ENCODE data around the gene TRPC5OS.

The TRPC5OS gene

GRCh38 chrX:111875881-111876280, at the start of gene TRPC5OS:
TSS of gene TRPC5OS (plus strand) at chrX:111876181. CDS start at chrX:111901850, 25,669 bp downstream.
- no peak for DNase-seq (ENCODE audit: low read depth in 2 of 2)

- DNase-seq (ENCODE audit: low read depth in 2 of 2) = no peak
Measured at GRCh38 chrX:111829345-111829744, 46.6 kb upstream of the TRPC5OS start.

GRCh38 chrX:111830571-111830970, 45.4 kb upstream of the TRPC5OS start:
- no peak for DNase-seq (ENCODE audit: low read depth in 2 of 2)

GRCh38 chrX:111831343-111831742, 44.6 kb upstream of the TRPC5OS start:
- DNase-seq (ENCODE audit: low read depth in 2 of 2) = no peak

- DNase-seq (ENCODE audit: low read depth in 2 of 2) = no peak
Measured at GRCh38 chrX:111837197-111837596, 38.8 kb upstream of the TRPC5OS start.

- DNase-seq (ENCODE audit: low read depth in 2 of 2) = no peak
Measured at GRCh38 chrX:111847491-111848133, 28.4 kb upstream of the TRPC5OS start.

- no peak for DNase-seq (ENCODE audit: low read depth in 2 of 2)
Measured at GRCh38 chrX:111848541-111848940, 27.4 kb upstream of the TRPC5OS start.

- DNase-seq (ENCODE audit: low read depth in 2 of 2) = no peak
Measured at GRCh38 chrX:111850975-111851374, 25.0 kb upstream of the TRPC5OS start.

- no peak for DNase-seq (ENCODE audit: low read depth in 2 of 2)
Measured at GRCh38 chrX:111854556-111855490, 21.2 kb upstream of the TRPC5OS start.

GRCh38 chrX:111857534-111858060, 18.4 kb upstream of the TRPC5OS start:
- no peak for DNase-seq (ENCODE audit: low read depth in 2 of 2)

GRCh38 chrX:111861605-111862004, 14.4 kb upstream of the TRPC5OS start:
- no peak for DNase-seq (ENCODE audit: low read depth in 2 of 2)

GRCh38 chrX:111867236-111867635, 8.7 kb upstream of the TRPC5OS start:
- no peak for DNase-seq (ENCODE audit: low read depth in 2 of 2)

- no peak for DNase-seq (ENCODE audit: low read depth in 2 of 2)
Measured at GRCh38 chrX:111868726-111869638, 7.0 kb upstream of the TRPC5OS start.

- no peak for DNase-seq (ENCODE audit: low read depth in 2 of 2)
Measured at GRCh38 chrX:111869639-111870034, 6.3 kb upstream of the TRPC5OS start.

GRCh38 chrX:111874241-111874640, 1.7 kb upstream of the TRPC5OS start:
- DNase-seq (ENCODE audit: low read depth in 2 of 2) = no peak

GRCh38 chrX:111876646-111877045, 665 bp downstream of the TRPC5OS start:
- no peak for DNase-seq (ENCODE audit: low read depth in 2 of 2)

GRCh38 chrX:111877681-111878080, 1.7 kb downstream of the TRPC5OS start:
- DNase-seq (ENCODE audit: low read depth in 2 of 2) = no peak

- no peak for DNase-seq (ENCODE audit: low read depth in 2 of 2)
Measured at GRCh38 chrX:111880735-111881134, 4.8 kb downstream of the TRPC5OS start.

- DNase-seq (ENCODE audit: low read depth in 2 of 2) = no peak
Measured at GRCh38 chrX:111881715-111882114, 5.7 kb downstream of the TRPC5OS start.

GRCh38 chrX:111886678-111887077, 10.7 kb downstream of the TRPC5OS start:
- no peak for DNase-seq (ENCODE audit: low read depth in 2 of 2)

- no peak for DNase-seq (ENCODE audit: low read depth in 2 of 2)
Measured at GRCh38 chrX:111888600-111888999, 12.6 kb downstream of the TRPC5OS start.

GRCh38 chrX:111892375-111892774, 16.4 kb downstream of the TRPC5OS start:
- no peak for DNase-seq (ENCODE audit: low read depth in 2 of 2)
